Measurements from ENCODE around the gene SEMA6B.
A peak's percentile ranks its signal among the peaks of the same experiment; 100 is the strongest.

The SEMA6B gene

DNA sequence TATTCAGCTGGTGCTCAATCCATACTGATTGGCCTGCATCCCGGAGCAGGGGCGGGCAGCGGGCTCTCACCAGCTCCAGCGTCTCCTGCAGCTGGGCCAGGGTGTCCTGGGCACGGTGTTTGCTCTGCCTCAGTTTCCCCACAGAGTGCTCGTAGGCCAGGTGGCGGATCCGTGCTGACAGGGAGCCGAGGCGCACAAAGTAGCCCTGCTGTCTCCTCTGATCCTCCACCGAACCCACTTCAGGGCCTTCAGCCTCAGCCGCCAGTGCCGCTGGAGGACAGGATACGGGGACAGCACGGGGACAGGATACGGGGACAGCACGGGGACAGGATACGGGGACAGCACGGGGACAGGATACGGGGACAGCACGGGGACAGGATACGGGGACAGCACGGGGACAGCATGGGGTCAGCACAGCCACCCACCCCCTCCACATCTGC lies 33.9 kb downstream of the SEMA6B start:
- DNase-seq (ENCODE audit: low read depth in 2 of 2) = no peak

DNA sequence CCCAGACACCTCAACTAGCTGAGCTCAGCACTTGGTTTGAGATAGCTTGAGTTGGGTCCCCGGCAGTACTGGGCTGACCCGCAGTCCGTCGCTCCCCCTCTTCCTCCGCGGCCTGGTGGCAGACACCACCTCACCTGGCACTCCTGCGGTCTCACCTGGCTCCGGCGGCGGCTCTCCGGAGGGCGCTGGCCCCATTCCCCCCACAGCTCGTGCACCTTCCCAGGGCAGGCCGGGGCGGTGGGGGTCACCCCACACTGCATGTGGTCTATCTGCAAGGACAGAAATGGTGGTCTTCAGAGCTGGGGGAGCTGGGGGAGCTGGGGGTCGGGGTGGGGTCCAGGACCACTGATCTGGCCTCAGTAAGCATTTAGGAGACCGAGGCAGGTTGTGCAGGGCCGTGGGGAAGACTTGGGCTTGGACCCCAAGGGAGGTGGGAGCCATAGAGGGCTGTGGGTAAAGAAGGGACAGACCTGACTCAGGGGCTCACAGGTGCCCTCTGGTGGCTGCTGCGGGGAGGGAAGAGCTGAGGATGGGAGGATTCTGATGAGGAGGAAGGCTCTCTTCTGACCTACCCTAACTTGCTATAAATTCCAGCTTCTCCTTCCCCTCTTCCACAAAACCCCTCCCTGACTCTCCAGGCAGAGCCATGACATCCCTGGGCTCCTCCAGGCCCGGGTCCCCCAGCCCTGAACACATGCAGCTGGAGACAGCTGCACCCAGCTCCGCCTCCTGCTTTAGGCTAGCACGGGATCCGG lies 34.5 kb downstream of the SEMA6B start:
- DNase-seq (ENCODE audit: low read depth in 2 of 2) = peak; percentile 56 to 68

DNA sequence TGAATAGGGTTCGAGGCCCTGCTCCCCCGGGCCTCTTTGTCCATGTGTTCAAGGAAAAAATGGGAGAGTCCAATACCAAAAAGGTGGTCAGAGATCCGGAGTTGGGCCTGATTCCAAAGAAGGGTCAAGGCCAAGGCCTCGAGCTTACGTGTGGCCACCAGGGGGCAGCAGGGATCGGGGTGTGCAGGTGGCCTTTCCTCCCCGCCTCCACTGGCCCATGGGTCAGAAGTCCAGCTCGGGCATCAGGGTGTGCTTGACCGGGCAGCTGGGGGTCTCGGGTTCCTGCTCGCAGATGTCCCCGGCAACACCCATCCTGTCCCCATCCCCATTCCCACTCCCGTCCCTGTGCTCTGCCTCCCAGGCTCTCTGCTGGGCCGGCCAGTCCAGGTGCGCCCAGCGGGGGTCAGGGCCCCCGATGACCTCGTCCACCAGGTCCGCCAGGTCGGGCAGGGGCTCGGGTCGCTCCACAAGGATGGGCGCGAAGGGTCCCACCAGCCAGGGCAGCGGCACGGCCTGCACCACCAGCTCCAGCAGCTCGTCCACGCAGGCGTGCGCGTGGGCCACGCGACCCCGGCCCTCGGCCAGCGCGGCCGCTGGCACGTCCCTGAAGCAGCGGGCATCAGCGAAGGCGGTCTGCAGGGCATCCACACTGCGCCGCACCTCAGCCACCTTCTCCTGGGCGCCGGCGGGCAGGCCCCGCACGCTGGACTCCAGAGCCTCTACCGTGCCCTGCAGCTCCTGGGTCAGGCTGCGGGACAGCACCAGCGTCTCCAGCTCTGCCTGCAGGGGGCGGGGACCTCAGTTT lies 36.0 kb downstream of the SEMA6B start:
- DNase-seq (ENCODE audit: low read depth in 2 of 2) = peak in 1 of 2 donors; percentile 18

DNA sequence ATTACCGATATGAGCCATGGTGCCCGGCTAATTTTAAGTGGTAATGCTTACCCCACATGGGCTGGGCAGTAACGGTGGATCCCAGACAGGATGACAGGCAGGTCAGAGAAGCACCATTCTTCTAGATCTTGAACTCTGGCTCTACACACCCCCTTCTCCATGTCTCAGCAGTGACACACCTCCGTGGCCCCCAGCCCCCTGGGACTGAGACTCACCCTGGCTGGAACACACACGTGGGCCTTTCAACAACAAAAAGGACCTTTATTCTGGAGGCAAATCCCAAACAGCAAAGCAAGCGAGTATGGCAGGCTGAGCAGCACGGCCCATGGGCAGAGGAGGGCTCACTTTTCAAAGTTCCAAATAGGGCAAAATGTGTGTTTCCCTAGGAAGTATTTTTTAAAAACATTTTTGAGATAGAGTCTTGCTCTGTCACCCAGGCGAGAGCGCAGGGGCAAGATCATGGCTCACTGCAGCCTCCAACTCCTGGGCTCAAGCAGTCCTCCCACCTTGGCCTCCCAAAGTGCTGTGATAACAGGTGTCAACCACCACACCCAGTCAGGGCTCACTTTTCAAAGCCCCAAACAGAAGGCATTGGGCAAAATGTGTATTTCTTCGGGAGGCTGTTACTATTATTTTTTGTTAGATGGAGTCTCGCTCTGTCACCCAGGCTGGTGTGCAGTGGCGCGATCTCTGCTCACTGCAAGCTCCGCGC lies 37.0 kb downstream of the SEMA6B start:
- DNase-seq (ENCODE audit: low read depth in 2 of 2) = no peak

DNA sequence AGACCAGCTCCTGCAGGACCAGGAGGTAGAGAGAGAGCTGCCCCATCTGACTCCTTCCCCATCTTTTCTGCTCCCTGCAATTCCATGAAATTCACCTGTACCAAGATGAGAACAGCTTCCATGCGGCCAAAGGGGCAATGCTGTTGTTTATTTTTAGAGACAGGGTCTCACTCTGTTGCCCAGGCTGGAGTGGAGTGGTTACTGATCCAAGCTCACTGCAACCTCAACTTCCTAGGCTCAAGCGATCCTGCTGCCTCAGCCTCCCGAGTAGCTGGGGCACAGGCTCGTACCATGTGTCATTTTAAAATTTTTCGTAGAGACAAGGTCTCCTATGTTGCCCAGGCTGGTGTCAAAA lies 37.6 kb downstream of the SEMA6B start:
- DNase-seq (ENCODE audit: low read depth in 2 of 2) = no peak

DNA sequence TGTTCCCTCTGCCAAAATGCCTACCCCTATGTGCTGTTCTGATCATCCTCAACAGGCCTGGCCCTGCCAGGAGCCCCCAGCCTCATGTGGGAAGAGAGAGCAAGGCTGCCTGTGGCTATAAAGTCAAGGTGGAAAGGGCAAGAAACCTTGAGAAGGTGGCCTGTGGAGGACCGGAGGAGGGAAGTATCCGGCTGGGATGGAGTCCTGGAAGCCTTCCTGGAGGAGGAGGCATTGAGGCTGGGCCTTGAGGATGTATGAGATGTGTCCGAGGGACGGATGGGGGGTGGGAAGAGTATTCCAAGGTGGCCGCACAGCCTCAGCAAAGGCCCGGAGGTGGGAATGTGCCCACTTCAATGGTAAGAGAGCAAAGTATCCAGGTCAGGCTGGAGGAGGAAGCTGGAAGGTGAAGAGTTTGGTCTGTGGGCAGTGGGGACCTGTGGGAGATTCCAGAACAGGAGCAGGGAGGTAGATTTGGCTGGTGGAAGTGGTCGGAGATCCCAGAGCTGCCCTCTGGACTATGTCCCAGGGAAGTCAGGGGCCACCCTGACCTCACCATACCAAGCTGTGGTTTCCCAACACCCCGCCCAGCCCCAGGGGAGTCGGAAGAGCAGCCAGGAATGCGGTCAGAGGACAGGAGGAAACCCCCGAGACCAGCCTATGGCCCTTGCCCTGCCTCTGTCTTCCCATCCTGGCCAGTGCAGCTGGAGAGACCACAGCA lies 38.2 kb downstream of the SEMA6B start:
- DNase-seq (ENCODE audit: low read depth in 2 of 2) = no peak

DNA sequence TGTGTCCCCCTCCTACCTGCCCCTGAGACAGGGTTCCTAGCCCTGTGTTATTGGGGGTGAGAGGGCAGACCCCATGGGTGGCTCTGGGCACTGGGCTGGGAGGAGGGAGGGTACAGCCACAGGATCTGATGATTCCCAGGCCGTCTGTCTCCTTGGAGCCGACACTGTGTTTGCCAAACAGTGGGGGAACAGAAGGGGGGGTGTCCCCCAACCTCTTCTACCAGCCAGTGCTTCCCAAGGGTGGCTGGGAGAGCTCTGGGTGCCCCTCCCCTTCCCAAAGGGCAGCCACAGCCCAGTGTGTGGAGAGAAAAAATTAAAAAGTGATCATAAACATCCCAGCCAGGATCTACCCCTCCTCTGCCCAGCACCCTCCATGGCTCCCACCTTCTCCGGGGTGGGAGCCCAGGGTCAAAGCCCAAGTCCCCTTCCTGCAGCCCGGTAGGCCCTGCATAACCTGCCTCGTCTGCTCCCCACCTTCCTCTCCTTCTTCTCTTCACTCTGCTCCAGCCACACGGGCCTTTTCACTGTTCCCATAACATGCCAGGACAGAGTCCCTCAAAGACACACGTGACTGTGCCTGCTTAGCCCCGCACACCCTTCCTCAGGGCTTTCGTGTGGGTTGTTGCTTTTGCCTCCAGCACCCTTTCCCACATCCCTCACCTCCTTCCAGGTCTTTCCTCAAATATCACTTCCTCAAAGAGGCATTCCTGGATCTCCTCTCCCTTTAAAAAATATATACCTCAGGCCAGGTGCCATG lies 39.8 kb downstream of the SEMA6B start:
- no peak for DNase-seq (ENCODE audit: low read depth in 2 of 2)

DNA sequence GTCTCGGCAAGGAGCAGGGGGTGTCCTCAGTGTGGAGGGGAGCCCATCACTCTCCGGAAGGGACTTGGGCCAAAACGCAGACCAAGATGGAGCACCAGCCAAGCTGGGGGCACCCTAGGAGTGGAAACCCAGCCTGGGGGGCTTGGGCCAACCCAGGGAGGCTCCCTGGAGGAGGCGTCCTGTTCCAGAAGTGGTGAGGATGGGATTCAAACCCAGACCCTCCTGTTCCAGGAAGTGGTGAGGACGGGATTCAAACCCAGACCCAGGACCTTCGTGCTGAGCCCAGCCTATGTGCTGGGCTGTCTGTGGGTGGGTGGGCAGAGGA lies 40.4 kb downstream of the SEMA6B start:
- no peak for DNase-seq (ENCODE audit: low read depth in 2 of 2)

DNA sequence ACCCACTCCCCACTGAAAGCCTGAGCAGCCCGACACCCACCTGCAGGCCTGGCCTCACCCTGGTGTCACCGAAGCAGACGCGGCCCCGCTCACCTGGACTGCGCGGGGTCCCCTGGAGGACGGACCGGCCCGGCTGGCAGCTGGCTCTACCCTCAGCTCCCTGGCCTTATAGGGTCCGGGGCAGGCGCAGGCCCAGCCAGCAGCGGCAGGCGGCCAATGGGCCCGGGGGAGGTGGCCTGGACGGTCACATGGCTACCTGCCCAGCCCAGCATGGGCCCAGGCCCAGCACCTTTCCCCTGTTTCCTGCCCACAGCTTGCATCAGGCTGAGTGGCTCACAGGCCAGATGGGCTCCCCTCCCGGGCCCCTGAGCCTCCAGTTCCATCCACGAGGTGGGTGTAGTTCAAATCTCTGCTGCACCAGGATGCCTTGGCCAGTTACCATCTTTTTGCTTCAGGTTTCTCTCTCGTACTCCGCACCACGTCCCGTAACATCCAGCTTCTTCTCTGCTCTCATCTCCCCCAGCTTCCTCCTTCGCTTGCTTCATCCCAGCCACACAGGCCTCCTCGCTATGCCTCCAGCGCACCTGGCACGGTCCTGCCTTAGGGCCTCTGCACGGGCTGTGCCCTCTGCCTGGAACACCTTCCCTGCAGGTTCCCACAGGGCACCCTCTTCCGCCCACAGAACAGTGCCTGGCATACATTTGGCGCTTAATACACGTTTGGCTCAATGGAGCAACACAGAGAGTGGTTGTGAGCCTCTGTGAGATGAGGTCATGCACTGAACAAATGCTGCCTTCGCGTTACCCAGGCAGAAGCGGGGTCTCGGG lies 40.9 kb downstream of the SEMA6B start, which contains the start of gene PLIN4:
TSS of gene PLIN4 (minus strand) at position 142 of the 827 bp plus-strand sequence. CDS start 214 bp downstream, outside the sequence.
- no peak for DNase-seq (ENCODE audit: low read depth in 2 of 2)

DNA sequence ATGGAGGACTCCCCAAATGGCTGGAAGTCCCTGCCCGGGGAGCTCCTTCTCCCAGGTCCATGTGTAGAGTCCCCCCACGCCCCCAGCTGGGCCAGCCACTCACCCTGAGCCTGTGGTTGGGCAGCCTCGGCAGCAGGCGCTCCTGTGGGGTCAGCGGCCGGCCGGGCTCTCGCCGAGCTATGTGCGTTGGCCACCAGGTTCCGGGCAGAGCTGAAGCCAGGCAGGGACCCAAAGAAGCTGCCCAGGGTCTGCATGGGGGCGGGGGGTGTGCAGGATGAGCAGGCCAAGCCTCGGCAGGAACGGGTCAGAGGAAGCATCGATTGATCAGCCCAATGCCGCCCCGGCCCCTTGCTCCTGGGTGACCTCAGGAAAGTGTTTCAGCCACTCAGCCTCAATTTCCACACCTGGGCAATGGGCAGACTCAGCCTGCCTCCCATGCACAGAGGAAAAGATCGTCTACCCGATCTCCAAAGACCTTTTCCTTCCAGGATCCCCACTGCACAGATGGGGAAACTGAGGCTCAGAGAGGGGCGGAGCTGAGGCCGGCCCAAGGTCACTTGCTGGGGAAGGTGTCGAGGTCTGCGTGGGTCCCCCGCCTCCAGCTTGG lies 41.9 kb downstream of the SEMA6B start:
- DNase-seq (ENCODE audit: low read depth in 2 of 2) = no peak

DNA sequence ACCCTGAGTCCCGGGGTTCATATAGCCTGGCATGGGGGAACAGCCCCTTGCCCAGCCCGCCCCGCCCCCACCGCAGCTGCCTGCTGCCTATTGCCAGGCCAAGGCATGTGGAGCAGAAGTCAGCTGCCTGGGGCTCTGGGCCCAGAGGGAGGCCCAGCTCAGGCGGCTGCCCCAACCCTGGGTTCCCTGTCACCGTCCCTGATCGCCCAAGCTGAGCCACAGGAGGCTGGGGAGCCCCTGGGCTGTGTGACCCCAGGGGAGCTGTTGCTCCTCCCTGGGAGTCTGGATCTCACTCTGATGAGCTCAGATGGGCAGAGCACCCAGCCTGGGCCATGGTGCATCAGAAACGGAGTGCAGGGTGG lies 42.6 kb downstream of the SEMA6B start:
- DNase-seq (ENCODE audit: low read depth in 2 of 2) = no peak

DNA sequence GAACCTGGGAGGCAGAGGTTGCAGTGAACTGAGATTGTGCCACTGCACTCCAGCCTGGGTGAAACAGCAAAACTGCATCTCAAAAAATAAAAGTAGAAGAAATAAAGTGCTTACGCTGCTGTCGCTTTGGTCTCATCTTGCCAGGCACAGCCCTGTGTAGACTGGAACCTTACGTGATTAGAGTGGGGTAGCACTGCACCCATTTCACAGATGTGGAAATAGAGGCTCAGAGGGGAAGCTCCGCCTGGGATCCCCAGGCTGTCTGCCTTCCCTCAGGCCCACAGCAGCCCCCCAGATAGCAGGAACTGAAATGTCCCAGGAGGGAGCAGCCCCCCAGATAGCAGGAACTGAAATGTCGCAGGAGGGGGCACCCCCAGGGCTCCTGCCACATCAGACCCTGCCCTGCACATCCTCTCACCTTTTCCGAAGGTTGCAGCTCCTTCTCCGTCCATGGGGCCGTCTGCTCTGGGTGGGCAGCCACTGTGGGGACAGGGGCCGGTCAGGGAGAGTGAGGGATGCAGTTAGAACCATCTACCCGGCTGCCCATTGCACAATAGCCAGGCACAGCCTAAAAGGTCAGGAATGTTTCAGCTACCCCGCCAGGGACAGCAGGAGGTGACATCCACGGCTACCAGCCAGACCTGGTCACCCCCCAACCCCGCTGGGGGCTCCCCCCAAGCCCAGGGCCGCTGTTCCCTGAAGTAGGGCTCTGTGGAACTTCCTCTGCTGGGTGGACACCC lies 43.1 kb downstream of the SEMA6B start:
- DNase-seq (ENCODE audit: low read depth in 2 of 2) = no peak

DNA sequence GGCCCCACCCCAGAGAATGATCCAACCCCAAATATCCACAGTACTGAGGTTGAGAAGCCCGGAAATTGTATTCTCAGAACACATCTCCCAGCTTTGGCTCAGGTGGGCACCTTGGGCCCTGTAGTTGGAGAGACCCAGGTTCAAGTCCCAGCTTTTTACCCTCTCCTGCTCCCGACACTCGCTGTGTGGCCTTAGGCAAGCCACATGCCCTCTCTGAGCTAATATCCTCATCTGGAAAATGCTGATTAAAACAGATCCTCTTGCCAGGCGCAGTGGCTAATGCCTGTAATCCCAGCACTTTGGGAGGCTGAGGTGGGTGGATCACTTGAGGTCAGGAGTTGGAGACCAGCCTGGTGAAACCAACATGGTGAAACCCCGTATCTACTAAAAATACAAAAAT lies 43.8 kb downstream of the SEMA6B start:
- DNase-seq (ENCODE audit: low read depth in 2 of 2) = no peak

DNA sequence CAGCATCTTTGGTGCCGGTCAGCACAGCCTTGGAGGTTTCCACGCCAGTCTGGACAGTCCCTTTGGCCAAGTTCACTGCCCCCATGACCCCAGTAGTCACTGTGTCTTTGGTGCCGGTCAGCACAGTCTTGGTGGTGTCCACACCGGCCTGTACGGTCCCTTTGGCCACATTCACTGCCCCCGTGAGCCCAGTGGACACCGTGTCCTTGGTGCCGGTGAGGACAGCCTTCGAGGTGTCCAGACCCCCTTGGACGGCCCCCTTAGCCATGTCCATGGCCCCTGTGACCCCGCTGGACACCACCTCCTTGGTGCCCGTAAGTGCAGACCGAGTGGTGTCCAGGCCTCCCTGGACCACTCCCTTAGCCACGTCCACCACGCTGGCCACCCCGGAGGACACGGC lies 46.2 kb downstream of the SEMA6B start:
- no peak for DNase-seq (ENCODE audit: low read depth in 2 of 2)

DNA sequence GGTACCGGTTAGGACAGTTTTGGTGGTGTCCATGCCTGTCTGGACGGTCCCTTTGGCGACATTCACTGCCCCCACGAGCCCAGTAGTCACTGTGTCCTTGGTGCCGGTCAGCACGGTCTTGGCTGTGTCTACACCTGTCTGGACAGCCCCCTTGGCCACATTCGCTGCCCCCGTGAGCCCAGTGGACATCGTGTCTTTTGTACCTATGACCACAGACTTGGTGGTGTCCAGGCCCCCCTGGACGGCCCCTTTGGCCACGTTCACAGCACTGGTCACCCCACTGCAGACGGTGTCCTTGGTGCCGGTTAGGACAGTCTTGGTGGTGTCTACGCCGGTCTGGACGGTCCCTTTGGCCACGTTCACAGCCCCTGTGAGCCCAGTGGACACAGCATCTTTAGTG lies 47.4 kb downstream of the SEMA6B start:
- DNase-seq (ENCODE audit: low read depth in 2 of 2) = no peak

DNA sequence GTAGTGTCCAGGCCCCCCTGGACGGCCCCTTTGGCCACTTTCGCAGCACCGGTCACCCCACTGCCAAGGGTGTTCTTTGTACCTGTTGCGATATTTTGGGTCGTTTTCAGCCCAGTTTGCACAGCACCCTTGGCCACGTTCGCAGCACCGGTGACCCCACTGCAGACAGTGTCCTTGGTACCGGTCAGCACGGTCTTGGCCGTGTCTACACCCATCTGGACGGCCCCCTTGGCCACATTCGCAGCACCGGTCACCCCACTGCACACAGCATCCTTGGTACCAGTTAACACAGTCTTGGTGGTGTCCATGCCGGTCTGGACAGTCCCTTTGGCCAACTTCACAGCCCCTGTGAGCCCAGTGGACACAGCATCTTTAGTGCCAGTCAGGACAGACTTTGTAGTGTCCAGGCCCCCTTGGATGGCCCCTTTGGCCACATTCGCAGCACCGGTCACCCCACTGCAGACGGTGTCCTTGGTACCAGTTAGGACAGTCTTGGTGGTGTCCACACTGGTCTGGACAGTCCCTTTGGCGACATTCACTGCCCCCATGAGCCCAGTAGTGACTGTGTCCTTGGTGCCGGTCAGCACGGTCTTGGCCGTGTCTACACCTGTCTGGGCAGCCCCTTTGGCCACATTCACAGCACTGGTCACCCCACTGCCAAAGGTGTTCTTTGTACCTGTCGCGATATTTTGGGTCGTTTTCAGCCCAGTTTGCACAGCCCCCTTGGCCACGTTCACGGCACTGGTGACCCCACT lies 48.0 kb downstream of the SEMA6B start:
- DNase-seq (ENCODE audit: low read depth in 2 of 2) = no peak

DNA sequence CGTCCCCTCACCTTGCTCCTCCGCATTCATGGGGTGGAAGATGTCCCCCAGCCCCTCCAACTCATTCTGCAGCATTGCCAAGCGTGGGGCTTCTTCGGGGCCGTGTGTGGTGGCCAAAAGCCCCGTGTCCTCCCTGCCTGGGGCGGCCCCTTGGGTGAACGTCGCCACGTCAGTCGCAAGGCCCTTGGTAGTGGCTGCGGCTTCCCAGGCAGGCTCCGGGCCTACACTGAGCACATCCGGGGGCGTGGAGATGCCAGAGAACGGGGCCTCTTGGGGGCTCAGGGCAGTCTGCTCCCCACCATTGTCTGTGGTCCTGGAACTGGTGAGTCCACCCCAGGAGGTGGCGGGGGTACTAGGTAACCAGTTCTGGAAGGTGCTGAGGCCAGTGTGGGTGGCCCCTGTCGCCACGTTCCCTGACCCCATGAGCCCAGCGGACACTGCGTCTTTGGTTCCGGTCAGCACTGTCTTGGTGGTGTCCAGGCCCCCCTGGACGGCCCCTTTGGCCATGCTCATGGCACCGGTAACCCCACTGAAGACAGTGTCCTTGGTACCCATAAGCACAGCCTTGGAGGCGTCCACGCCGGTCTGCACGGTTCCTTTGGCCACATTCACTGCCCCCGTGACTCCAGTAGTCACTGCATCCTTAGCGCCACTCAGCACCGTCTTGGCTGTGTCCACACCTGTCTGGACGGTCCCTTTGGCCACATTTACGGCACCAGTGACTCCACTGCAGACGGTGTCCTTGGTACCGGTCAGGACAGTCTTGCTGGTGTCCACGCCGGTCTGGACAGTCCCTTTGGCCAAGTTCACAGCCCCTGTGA lies 48.8 kb downstream of the SEMA6B start:
- no peak for DNase-seq (ENCODE audit: low read depth in 2 of 2)

DNA sequence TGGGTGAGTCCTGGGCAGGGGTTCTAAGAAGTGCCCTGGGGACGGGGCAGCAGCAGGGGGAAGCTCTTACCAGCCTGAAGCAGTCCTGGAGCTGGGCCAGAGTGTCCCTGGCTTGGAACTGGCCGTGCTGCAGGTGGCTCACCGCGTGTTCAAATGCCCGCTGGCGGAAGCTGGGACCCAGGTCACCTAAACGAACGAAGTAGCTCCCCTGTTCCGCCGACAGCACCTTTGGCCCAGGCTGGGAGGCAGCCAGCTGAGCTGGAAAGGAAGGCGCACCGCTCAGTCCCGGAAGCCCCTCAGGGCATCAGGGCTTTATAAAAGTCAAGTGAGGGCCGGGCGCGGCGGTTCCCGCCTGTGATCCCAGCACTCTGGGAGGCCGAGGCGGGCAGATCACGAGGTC lies 50.8 kb downstream of the SEMA6B start:
- no peak for DNase-seq (ENCODE audit: low read depth in 2 of 2)

Measured in stimulated activated CD4-positive, alpha-beta T cell treated with anti-CD3 and anti-CD28 coated beads, Interleukin-1b, Interleukin-23, amount 100 ng/mL, for 4 hours (primary cell).